Lower lobe of right lung (tissue), 2 donors: Measurements from ENCODE around the gene TNFAIP1. TPM values are rescaled to one million over a fixed set of nuclear protein-coding genes. Genes with fewer than 3 reads are reported as not detected.
A peak's percentile ranks its signal among the peaks of the same experiment; 100 is the strongest.
"Not testable (repeated sequence)": the region's sequence is repeated elsewhere in the genome, so short reads cannot be mapped to it uniquely, and the experiment has no call there.

Source experiments
- ATAC-seq, 2 donors: fragments of 200-7000 bp; cut with Tn5 transposase; one replicate each; pipeline ENCODE4 v1.9.1; 2020 to 2022; ENCODE audit warnings: mild to moderate bottlenecking in 2 of 2, moderate library complexity in 2 of 2
- DNase-seq: peaks from one replicate; pipeline ENCODE4 v3.0.0-alpha.2; 2020
- H3K27ac ChIP-seq: fragments of 200-600 bp; one replicate; pipeline ENCODE4 v1.8.0; 2022
- H3K27me3 ChIP-seq: fragments of 200-600 bp; one replicate; pipeline ENCODE4 v1.8.0; 2022; ENCODE audit warnings: low read depth
- H3K36me3 ChIP-seq: fragments of 200-600 bp; one replicate; pipeline ENCODE4 v1.8.0; 2022; ENCODE audit warnings: mild to moderate bottlenecking
- H3K4me1 ChIP-seq: fragments of 200-600 bp; one replicate; pipeline ENCODE4 v1.8.0; 2022
- H3K4me3 ChIP-seq: fragments of 200-600 bp; one replicate; pipeline ENCODE4 v1.8.0; 2022; ENCODE audit warnings: mild to moderate bottlenecking
- H3K9me3 ChIP-seq: fragments of 200-600 bp; one replicate; pipeline ENCODE4 v1.8.0; 2022
- intact Hi-C: fragments of 100-400 bp; cut with DNase I; formaldehyde crosslinking; loops from one replicate; pipeline ENCODE4 v1.11.0; 2022
- total RNA-seq: library from RNA; stranded (reverse); fragmentation: NEBNext Ultra II Directional; extraction: Animal tissue kit (Norgen Biotek cat#: 25700); gene quantifications from one replicate; pipeline ENCODE4 v1.2.1, GENCODE V29; 2021
- TF ChIP-seq, protein P1 (sequence below): fragments of 200-600 bp; IDR thresholded peaks from one replicate; pipeline ENCODE4 v1.8.0; 2022; ENCODE audit warnings: antibody characterized with exemption, mild to moderate bottlenecking
- donor health status: DM: no; HTN: yes; CAD: no; lungs with severe emphysema.

Gene TNFAIP1
- total RNA-seq, 1 donor from 2014 or later, result 56.1 TPM

DNA sequence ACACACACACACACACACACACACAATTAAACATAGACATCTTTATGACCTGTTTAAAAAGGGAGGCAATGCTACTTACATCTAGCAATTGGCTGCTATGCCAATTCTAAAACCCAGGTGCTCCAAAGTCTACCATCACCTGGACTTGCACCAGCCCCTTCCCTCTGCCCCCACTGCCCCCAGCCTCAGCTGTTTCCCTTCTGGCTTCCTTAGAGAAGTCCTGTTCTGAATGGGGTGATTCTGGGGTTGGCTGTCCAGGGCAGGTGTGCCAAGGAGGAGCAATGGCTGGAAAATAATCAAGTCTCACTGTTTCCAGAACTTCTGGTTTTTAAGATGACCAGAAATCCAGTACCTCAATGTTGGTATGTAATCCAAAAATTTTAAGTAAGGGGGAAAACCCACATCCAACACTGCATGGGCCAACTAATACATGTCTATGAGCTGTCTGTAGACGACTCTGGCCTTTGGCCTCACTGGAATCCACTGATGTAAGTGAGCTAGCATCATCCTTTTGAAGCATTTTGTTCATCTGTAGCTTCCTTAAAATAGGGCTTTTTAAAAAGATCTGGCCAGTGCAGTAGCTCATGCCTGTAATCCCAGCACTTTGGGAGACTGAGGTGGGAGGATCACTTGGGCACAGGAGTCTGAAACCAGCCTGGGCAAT lies 2.3 kb upstream of the TNFAIP1 start:
- no peak overlapping the region for H3K4me3 ChIP-seq
- no peak for DNase-seq
- peaks cover 41% of the 10 kb centered on the region for H3K36me3 ChIP-seq
- H3K27ac ChIP-seq, result no peak overlapping the region
- TF ChIP-seq, protein P1, sequence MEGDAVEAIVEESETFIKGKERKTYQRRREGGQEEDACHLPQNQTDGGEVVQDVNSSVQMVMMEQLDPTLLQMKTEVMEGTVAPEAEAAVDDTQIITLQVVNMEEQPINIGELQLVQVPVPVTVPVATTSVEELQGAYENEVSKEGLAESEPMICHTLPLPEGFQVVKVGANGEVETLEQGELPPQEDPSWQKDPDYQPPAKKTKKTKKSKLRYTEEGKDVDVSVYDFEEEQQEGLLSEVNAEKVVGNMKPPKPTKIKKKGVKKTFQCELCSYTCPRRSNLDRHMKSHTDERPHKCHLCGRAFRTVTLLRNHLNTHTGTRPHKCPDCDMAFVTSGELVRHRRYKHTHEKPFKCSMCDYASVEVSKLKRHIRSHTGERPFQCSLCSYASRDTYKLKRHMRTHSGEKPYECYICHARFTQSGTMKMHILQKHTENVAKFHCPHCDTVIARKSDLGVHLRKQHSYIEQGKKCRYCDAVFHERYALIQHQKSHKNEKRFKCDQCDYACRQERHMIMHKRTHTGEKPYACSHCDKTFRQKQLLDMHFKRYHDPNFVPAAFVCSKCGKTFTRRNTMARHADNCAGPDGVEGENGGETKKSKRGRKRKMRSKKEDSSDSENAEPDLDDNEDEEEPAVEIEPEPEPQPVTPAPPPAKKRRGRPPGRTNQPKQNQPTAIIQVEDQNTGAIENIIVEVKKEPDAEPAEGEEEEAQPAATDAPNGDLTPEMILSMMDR, result no peak
- H3K4me1 ChIP-seq, result peaks cover 41% of the 10 kb centered on the region
- intact Hi-C loops, result no loop called here
- no peak for ATAC-seq
- no peaks in the 10 kb centered on the region for H3K9me3 ChIP-seq
- no peaks in the 10 kb centered on the region for H3K27me3 ChIP-seq

DNA sequence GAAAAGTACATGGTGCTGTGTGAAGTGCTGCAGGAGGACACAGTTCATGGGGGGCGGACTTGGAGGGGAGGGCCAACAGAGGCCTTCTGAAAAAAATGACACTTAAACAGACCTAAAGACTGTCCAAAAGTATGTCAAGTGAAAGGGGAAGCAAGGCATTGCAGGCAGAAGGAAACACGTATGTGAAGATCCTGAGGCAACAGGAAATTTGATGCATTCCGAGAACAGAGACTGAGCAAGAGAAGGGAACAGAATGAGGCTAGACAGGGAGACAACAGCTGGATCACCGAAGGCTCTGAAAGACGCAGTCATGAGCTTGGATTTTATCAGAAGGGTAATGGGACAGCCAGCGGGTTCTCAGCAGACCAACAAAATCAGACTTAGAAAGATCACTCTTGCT lies 1.4 kb upstream of the TNFAIP1 start:
- no peaks in the 10 kb centered on the region for H3K9me3 ChIP-seq
- intact Hi-C loops, result no loop called here
- no peaks in the 10 kb centered on the region for H3K27me3 ChIP-seq
- no peak for ATAC-seq
- H3K36me3 ChIP-seq, result peaks cover 32% of the 10 kb centered on the region
- TF ChIP-seq, protein P1, result no peak
- H3K4me3 ChIP-seq, result peak overlapping the region; percentile 97
- peak overlapping the region; percentile 99 for H3K27ac ChIP-seq
- no peak for DNase-seq
- H3K4me1 ChIP-seq, result peaks cover 51% of the 10 kb centered on the region

DNA sequence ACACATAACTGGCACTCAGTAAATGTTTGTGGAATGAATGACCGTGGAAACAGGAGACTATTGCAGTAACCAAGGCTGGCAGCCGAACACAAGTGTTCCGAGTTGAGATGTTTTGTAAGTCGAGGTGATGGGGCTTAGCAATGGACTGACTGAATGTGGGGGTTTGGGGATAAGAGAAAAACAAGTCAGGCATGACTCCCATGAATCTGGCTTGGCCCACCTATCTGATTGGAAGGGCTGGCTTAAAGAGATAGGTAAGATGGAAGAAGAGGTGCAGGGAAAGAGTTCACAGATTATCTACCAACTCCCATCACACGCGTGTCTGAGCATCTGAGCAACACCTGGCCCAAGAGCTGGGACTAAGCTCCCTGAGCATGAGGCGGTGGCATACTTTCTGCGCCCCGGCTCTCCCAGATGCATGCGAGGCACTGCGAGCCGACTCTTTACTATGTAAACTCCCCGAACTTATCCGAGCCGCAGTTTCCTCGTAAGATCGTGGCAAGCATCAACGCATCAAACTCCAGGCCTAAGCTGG lies 828 bp upstream of the TNFAIP1 start:
- Histone ChIP-seq H3K27me3 (no peaks in the 10 kb centered on the region), H3K27ac (peak overlapping the region; percentile 99), H3K4me3 (peak overlapping the region; percentile 97), H3K4me1 (peaks cover 56% of the 10 kb centered on the region), H3K9me3 (no peaks in the 10 kb centered on the region), H3K36me3 (peaks cover 31% of the 10 kb centered on the region)
- intact Hi-C loops, result no loop called here
- ATAC-seq (no peak), DNase-seq (no peak)
- TF ChIP-seq, protein P1, result no peak

DNA sequence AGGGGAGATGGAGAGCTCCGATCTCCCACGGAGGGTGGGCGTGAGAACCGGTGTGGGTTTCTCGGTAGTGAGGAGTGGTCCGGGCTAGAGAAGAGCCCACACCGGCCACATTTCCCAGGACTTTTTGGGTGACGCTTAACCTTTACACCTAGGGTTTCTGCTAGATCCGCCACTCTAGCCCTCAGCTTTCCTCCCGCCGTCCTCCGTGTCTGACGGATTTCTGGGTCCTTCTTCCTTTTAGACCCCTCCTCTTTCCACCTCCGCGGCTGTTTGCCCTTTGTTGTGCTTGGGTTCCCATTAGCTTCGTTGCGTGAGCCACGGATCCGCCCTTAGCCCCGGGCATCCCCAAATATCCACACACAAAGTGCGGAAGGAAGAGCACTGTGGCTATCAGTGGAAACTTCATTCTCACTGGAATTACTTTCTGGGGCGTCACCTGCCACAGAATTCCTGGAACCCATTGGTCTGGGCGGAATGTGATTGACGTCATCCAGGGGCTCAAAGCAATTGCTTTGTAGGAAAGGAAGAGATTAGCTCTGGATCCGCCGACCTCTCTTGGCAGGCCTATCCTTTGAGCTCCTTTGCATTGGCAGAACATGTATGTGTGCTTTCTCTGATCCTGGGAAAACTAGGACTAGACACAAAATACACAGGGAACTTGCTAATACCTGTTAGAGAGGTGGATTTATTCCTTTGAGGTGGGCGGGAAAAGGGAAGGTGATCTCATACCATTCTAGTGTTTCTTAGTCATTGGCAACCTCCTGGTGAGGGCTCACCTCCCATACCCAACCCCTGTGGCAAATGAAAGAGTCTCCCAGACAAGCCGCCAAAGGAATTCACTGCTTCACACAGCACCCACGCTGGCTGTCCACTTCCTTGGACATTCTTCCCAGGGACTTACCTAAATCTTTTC lies 654 bp downstream of the TNFAIP1 start:
- TF ChIP-seq, protein P1, result no peak
- intact Hi-C loops, result no loop called here
- Histone ChIP-seq H3K27me3 (no peaks in the 10 kb centered on the region), H3K4me1 (peaks cover 56% of the 10 kb centered on the region), H3K9me3 (no peaks in the 10 kb centered on the region), H3K36me3 (peaks cover 31% of the 10 kb centered on the region), H3K27ac (peak overlapping the region; percentile 99), H3K4me3 (peak overlapping the region; percentile 97)
- DNase-seq, result no peak
- ATAC-seq, result peak; percentile 39 to 72

DNA sequence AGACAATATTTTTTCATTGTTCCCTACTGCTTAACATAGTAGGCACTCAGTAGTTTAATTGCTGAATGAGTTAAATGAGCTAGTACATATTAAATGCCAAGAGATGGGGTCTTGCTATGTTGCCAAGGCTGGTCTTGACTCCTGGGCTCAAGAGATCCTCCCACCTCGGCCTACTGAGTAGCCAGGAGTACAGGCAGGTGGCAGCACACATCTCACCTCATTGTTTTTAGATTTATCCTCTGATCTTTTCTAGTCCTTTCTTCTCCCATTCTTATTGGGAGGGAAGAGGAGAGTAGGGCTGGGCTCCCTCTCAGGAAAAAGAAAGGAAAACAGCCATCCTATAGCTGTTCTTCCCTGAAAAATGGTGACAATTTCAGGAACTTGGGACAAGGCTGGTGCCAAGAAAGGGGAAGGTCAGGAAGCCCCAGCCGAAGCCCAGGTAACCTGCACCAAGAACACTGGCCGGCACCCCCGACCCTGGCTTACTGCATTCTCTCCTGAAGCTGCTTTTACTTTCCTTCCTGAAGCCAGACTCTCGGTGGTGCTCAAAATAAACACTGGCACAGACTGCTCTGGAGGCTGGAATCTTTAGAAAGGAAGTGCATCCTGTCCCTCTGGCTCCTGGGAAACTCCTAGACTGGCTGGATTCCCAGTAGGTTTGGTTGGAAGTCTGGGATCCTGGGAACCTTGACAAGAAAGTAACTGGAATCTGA lies 2.7 kb downstream of the TNFAIP1 start:
- intact Hi-C loops, result no loop called here
- H3K9me3 ChIP-seq, result no peaks in the 10 kb centered on the region
- ATAC-seq (no peak), DNase-seq (no peak)
- peaks cover 39% of the 10 kb centered on the region for H3K36me3 ChIP-seq
- TF ChIP-seq, protein P1, result no peak
- peak overlapping the region; percentile 2 for H3K4me3 ChIP-seq
- H3K27me3 ChIP-seq, result no peaks in the 10 kb centered on the region
- peak overlapping the region; percentile 99 for H3K27ac ChIP-seq
- peaks cover 54% of the 10 kb centered on the region for H3K4me1 ChIP-seq

DNA sequence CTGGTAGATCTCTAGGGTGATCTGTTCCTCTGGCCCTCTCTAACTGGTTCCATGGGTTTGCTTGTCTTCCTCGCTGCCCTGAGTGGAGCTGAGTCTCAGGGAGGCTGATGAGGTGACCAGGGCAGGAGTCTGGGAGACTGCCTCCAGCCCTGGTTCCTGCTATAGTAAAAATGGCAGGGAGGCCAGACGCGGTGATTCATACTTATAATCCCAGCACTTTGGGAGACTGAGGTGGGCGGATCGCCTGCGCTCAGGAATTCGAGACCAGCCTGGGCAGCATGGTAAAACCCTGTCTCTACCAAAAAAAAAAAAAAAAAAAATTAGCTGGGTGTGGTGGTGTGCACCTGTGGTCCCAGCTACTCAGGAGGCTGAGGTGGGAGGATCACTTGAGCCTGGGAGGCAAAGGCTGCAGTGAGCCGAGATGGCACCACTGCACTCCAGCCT lies 3.2 kb downstream of the TNFAIP1 start:
- DNase-seq, H3K27me3 ChIP-seq, H3K4me3 ChIP-seq, H3K9me3 ChIP-seq, intact Hi-C loops, ATAC-seq: not testable (repeated sequence)
- H3K36me3 ChIP-seq, result peaks cover 45% of the 10 kb centered on the region
- H3K27ac ChIP-seq, result peak overlapping the region; percentile 51
- H3K4me1 ChIP-seq, result peaks cover 49% of the 10 kb centered on the region
